Measurements from ENCODE around the gene GJA5. TPM values are rescaled to one million over a fixed set of nuclear protein-coding genes. Genes with fewer than 3 reads are reported as not detected.

GJA5 gene
- total RNA-seq, 1 experiment from 2014 or later = 1.1 TPM

GRCh38 chr1:147784941-147785340 lies 24.5 kb upstream of the GJA5 start:
- BruUV-seq (replicated peaks) = no TSS peak
- ATAC-seq (no peak), DNase-seq (no peak)
- Histone ChIP-seq H4K20me1 (ENCODE audit: low read length) (no peaks in the 10 kb centered on the region), H3F3A (ENCODE audit: low read length, unreplicated experiment) (no peaks in the 10 kb centered on the region), H3K4me2 (ENCODE audit: low read length) (no peak overlapping the region), H3K9ac (ENCODE audit: low read length) (no peak overlapping the region), H3K27me3 (ENCODE audit: low read length) (no peaks in the 10 kb centered on the region), H3K9me2 (replicated peaks; ENCODE audit: low read length) (no peaks in the 10 kb centered on the region), H3K27ac (ENCODE audit: low read length) (no peak overlapping the region), H2AFZ (ENCODE audit: low read length) (no peak overlapping the region), H3K9me3 (ENCODE audit: low read length) (no peaks in the 10 kb centered on the region), H3K4me3 (ENCODE audit: low read length) (no peak overlapping the region), H3K4me1 (ENCODE audit: insufficient read depth, low read length) (peaks cover 16% of the 10 kb centered on the region), H3K79me2 (ENCODE audit: low read length) (no peaks in the 10 kb centered on the region), H3K36me3 (ENCODE audit: low read depth, low read length) (no peaks in the 10 kb centered on the region)
- POLR2A ChIA-PET (ENCODE audit: unreplicated experiment) = no interaction called here
- TF ChIP-seq EZH2phosphoT487 (IDR thresholded peaks at IDR 0.05; ENCODE audit: borderline replicate concordance, low read length) (no peak), CTCF (conservative IDR thresholded peaks at IDR 0.05; ENCODE audit: low read depth, low read length) (no peak), EZH2 (IDR thresholded peaks at IDR 0.05; ENCODE audit: low read length, unreplicated experiment) (no peak)
- CTCF ChIA-PET = no interaction called here
- intact Hi-C loops (cut with micrococcal nuclease) = loop anchor here (10.0 kb wide), 1 partner anchor 50 kb away; no protein-coding TSS in a partner anchor

- 0 out of 2 replicates have a peak overlapping the region, but pooled peaks have one; percentile 18 for H3K27ac ChIP-seq (ENCODE audit: low read length)
- no peaks in the 10 kb centered on the region for H3K9me3 ChIP-seq (ENCODE audit: low read length)
- peak overlapping the region; percentile 46; the same call in 1 of the 2 replicates for H3K4me2 ChIP-seq (ENCODE audit: low read length)
- no peaks in the 10 kb centered on the region for H3K27me3 ChIP-seq (ENCODE audit: low read length)
- no peaks in the 10 kb centered on the region for H4K20me1 ChIP-seq (ENCODE audit: low read length)
- no peaks in the 10 kb centered on the region for H3K79me2 ChIP-seq (ENCODE audit: low read length)
- peaks cover 16% of the 10 kb centered on the region for H3K4me1 ChIP-seq (ENCODE audit: insufficient read depth, low read length)
- H3K4me3 ChIP-seq (ENCODE audit: low read length) = no peak overlapping the region
- intact Hi-C loops (cut with micrococcal nuclease) = loop anchor here (1.0 to 10.0 kb wide), 3 partner anchors 20 to 106 kb away; no protein-coding TSS in a partner anchor
- DNase-seq = peak; percentile 95
- ChIA-PET CTCF (interaction anchor here (1.0 kb wide), 2 partner anchors 24 to 112 kb away, joined by 5 to 6 read pairs; no protein-coding TSS in a partner anchor), POLR2A (ENCODE audit: unreplicated experiment) (no interaction called here)
- H3K36me3 ChIP-seq (ENCODE audit: low read depth, low read length) = no peaks in the 10 kb centered on the region
- H3K9ac ChIP-seq (ENCODE audit: low read length) = no peak overlapping the region
- H3F3A ChIP-seq (ENCODE audit: low read length, unreplicated experiment) = no peaks in the 10 kb centered on the region
- no peak overlapping the region for H2AFZ ChIP-seq (ENCODE audit: low read length)
- peak; percentile 97 for ATAC-seq
- TF ChIP-seq CTCF (conservative IDR thresholded peaks at IDR 0.05; ENCODE audit: low read depth, low read length) (no peak), EZH2 (IDR thresholded peaks at IDR 0.05; ENCODE audit: low read length, unreplicated experiment) (no peak), EZH2phosphoT487 (IDR thresholded peaks at IDR 0.05; ENCODE audit: borderline replicate concordance, low read length) (no peak)
- H3K9me2 ChIP-seq (replicated peaks; ENCODE audit: low read length) = no peaks in the 10 kb centered on the region
- no TSS peak for BruUV-seq (replicated peaks)
These were observed 20.7 kb upstream of the GJA5 start for GRCh38 chr1:147781056-147781471.

GRCh38 chr1:147777694-147778093 lies 17.3 kb upstream of the GJA5 start:
- Histone ChIP-seq H3K27me3 (ENCODE audit: low read length) (no peaks in the 10 kb centered on the region), H3K9me2 (replicated peaks; ENCODE audit: low read length) (no peaks in the 10 kb centered on the region), H3K9me3 (ENCODE audit: low read length) (no peaks in the 10 kb centered on the region), H2AFZ (ENCODE audit: low read length) (no peak overlapping the region), H3K27ac (ENCODE audit: low read length) (no peak overlapping the region), H3K4me3 (ENCODE audit: low read length) (no peak overlapping the region), H3F3A (ENCODE audit: low read length, unreplicated experiment) (no peaks in the 10 kb centered on the region), H3K36me3 (ENCODE audit: low read depth, low read length) (no peaks in the 10 kb centered on the region), H3K79me2 (ENCODE audit: low read length) (no peaks in the 10 kb centered on the region), H3K9ac (ENCODE audit: low read length) (no peak overlapping the region), H3K4me2 (ENCODE audit: low read length) (no peak overlapping the region), H3K4me1 (ENCODE audit: insufficient read depth, low read length) (peaks cover 16% of the 10 kb centered on the region), H4K20me1 (ENCODE audit: low read length) (no peaks in the 10 kb centered on the region)
- ChIA-PET CTCF (no interaction called here), POLR2A (ENCODE audit: unreplicated experiment) (no interaction called here)
- ATAC-seq (no peak), DNase-seq (no peak)
- TF ChIP-seq EZH2phosphoT487 (IDR thresholded peaks at IDR 0.05; ENCODE audit: borderline replicate concordance, low read length) (no peak), EZH2 (IDR thresholded peaks at IDR 0.05; ENCODE audit: low read length, unreplicated experiment) (no peak), CTCF (conservative IDR thresholded peaks at IDR 0.05; ENCODE audit: low read depth, low read length) (no peak)
- BruUV-seq (replicated peaks) = no TSS peak
- intact Hi-C loops (cut with micrococcal nuclease) = no loop called here
